ENCODE measurements around the gene OR8B3. TPM values are rescaled to one million over a fixed set of nuclear protein-coding genes. Genes with fewer than 3 reads are reported as not detected.

The OR8B3 gene
- total RNA-seq, 1 experiment from 2014 or later: not detected

- H3K27ac ChIP-seq: no peak overlapping the region
- no peaks in the 10 kb centered on the region for H3K4me1 ChIP-seq (replicated peaks; ENCODE audit: insufficient read depth)
- POLR2A ChIA-PET (ENCODE audit: unreplicated experiment): no interaction called here
- no peak for TF ChIP-seq CTCF (conservative IDR thresholded peaks at IDR 0.05)
- no peak for TF ChIP-seq EZH2 (IDR thresholded peaks at IDR 0.05; ENCODE audit: low read depth)
- no peaks in the 10 kb centered on the region for H3K9me2 ChIP-seq (ENCODE audit: insufficient read depth)
- H3K4me3 ChIP-seq: no peak overlapping the region
- H3K79me2 ChIP-seq (ENCODE audit: low read depth): no peaks in the 10 kb centered on the region
- intact Hi-C loops (cut with micrococcal nuclease; ENCODE audit: unreplicated experiment): no loop called here
- no peak for DNase-seq
- H2AFZ ChIP-seq: no peak overlapping the region
- no peaks in the 10 kb centered on the region for H3K27me3 ChIP-seq (ENCODE audit: insufficient read depth, low read depth)
- no peaks in the 10 kb centered on the region for H3F3A ChIP-seq (ENCODE audit: insufficient read depth, low read depth)
- CTCF ChIA-PET: no interaction called here
- H3K9me3 ChIP-seq (ENCODE audit: insufficient read depth, low read depth): no peaks in the 10 kb centered on the region
- BruUV-seq (replicated peaks): no TSS peak
- H3K36me3 ChIP-seq (ENCODE audit: low read depth): no peaks in the 10 kb centered on the region
- H4K20me1 ChIP-seq (ENCODE audit: insufficient read depth): no peaks in the 10 kb centered on the region; the same call in 1 of the 2 replicates
- H3K4me2 ChIP-seq: no peak overlapping the region
Observed at GRCh38 chr11:124346311-124346955, 52.4 kb downstream of the OR8B3 start.

Other genes with a start within 250 kb of the OR8B3 start
- gene OR10D3, start 215.7 kb downstream of the OR8B3 start, total RNA-seq (2021): not detected in 2 replicates
- not detected in 2 replicates for gene OR8G1, start 157.9 kb downstream of the OR8B3 start, total RNA-seq (2021)
- gene OR8G5, start 142.6 kb downstream of the OR8B3 start, total RNA-seq (2021): not detected in 2 replicates
- not detected in 2 replicates for gene OR8D1, start 85.1 kb downstream of the OR8B3 start, total RNA-seq (2021)
- not detected in 2 replicates for gene OR8D2, start 78.8 kb downstream of the OR8B3 start, total RNA-seq (2021)
- not detected in 2 replicates for gene OR8B2, start 14.5 kb downstream of the OR8B3 start, total RNA-seq (2021)
- gene OR8B4, start 25.8 kb upstream of the OR8B3 start, total RNA-seq (2021): not detected in 2 replicates
- not detected in 2 replicates for gene OR8B8, start 46.7 kb upstream of the OR8B3 start, total RNA-seq (2021)
- gene OR8B12, start 144.6 kb upstream of the OR8B3 start, total RNA-seq (2021): not detected in 2 replicates
- gene OR8A1, start 171.0 kb upstream of the OR8B3 start, total RNA-seq (2021): not detected in 2 replicates
- not detected in 2 replicates for gene PANX3, start 212.4 kb upstream of the OR8B3 start, total RNA-seq (2021)
- gene TBRG1, start 223.8 kb upstream of the OR8B3 start, total RNA-seq (2021): 22.3 and 24.3 TPM in 2 replicates